ENCODE results near the gene CELF2.

CELF2 gene

DNA sequence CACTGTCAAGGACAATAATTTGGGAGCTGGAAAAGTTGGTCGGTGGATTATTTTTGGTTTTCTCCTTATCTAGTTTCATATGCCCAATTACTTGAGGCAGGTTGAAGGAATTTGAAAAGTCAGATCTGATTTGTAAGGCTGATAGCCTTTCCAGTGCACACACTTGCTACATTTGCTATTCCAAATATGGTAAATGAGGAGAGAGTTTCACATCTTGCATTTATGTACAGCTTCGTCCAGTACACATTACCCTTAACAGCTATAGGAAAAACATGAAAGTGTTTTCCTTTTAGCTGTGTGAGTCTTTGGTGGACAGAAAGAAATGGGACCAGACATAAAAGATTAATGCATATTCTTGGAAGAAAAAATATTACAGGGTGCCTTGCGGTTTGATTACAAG is 201.8 kb downstream of the CELF2 start:
- ChIA-PET CTCF (interaction anchor here (1.2 to 3.5 kb wide), 3 partner anchors 9 to 51 kb away, joined by 5 to 13 read pairs (median 5); no protein-coding TSS in a partner anchor), POLR2A (no interaction called here)
- DNase-seq (ENCODE audit: extremely low spot score) = no peak
- TF ChIP-seq, protein P1, sequence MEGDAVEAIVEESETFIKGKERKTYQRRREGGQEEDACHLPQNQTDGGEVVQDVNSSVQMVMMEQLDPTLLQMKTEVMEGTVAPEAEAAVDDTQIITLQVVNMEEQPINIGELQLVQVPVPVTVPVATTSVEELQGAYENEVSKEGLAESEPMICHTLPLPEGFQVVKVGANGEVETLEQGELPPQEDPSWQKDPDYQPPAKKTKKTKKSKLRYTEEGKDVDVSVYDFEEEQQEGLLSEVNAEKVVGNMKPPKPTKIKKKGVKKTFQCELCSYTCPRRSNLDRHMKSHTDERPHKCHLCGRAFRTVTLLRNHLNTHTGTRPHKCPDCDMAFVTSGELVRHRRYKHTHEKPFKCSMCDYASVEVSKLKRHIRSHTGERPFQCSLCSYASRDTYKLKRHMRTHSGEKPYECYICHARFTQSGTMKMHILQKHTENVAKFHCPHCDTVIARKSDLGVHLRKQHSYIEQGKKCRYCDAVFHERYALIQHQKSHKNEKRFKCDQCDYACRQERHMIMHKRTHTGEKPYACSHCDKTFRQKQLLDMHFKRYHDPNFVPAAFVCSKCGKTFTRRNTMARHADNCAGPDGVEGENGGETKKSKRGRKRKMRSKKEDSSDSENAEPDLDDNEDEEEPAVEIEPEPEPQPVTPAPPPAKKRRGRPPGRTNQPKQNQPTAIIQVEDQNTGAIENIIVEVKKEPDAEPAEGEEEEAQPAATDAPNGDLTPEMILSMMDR (IDR thresholded peaks at IDR 0.05; ENCODE audit: control extremely low read depth, extremely low read depth, low read depth, missing control alignments) = no peak

DNA sequence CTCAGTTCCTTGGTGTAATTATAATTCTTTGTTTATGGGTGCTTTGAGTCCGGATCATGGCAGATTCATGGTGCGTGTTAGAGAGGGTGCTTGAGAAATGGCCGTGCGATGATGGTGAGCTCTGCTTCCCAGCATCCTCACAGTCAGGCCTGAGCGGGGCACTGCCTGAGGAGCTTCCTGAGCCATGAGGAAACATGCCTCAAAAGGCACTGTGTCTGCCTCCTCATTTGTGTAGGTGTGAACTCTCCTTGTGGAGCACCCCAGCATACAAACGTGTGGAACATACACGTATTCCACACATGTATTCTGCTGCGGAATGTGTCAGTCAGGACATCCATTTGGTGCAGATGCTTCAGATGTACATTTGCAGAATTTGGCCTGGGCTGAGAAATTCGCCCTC is 205.4 kb downstream of the CELF2 start:
- TF ChIP-seq, protein P1 (IDR thresholded peaks at IDR 0.05; ENCODE audit: control extremely low read depth, extremely low read depth, low read depth, missing control alignments) = no peak
- ChIA-PET CTCF (interaction anchor here (1.6 kb wide), 1 partner anchor 9 kb away, joined by 5 read pairs; no protein-coding TSS in a partner anchor), POLR2A (interaction anchor here (1.0 kb wide), 1 partner anchor 9 kb away, joined by 3 read pairs; no protein-coding TSS in a partner anchor)
- no peak for DNase-seq (ENCODE audit: extremely low spot score)

DNA sequence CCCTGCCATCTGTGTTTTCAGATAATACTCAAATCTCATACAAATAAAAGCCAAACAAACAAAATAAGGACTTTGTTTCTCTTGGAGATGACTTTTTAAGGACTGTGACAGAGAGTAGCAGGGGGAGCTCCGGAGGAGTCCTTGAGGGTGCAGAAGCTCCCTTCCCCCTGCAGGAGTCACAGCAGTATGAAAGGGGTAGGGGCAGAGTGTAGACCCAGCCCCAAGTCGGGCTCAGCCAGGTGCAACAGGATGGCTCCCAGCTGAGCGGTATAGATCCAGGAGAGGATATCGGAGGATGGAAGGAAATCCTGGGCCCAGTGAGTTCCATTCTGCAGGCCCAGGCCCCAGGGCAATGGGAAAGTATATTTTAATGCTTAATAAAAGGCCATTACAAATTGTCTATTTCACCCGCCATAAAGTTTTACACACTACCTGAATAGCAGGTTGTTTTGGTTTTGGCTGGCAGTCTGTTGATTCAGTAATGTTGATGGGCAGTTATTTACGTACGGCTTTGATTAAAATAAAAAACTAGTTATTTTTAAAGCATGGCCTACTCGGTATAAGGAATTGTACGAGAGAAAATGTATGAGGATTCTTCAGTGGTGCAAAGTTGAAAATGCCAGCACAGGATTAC is 206.0 kb downstream of the CELF2 start:
- TF ChIP-seq, protein P1 (IDR thresholded peaks at IDR 0.05; ENCODE audit: control extremely low read depth, extremely low read depth, low read depth, missing control alignments) = no peak
- CTCF ChIA-PET = interaction anchor here (1.3 to 1.6 kb wide), 2 partner anchors 10 to 47 kb away, joined by 3 to 5 read pairs; no protein-coding TSS in a partner anchor
- POLR2A ChIA-PET = interaction anchor here (1.0 kb wide), 1 partner anchor 10 kb away, joined by 3 read pairs; no protein-coding TSS in a partner anchor
- DNase-seq (ENCODE audit: extremely low spot score) = no peak

DNA sequence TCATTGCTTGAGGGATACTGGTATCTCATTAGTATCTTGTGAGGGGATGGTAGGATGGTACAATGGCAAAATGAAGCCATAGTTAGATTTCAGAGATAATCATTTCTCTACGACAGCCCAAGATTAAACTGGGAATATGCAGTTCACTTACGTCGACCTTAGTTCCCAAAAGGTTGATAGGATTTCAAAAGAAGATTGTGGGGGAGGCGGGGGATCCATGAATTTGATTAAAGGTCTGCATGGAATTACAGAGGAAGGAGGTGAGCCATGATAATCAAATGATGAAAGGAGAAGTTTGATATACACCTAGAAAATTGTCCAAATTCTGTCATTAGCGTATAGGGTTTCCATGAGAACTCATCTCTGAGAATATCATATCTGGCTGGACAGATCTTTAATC is 206.6 kb downstream of the CELF2 start:
- ChIA-PET CTCF (interaction anchor here (1.3 kb wide), 1 partner anchor 46 kb away, joined by 3 read pairs; no protein-coding TSS in a partner anchor), POLR2A (no interaction called here)
- no peak for DNase-seq (ENCODE audit: extremely low spot score)
- TF ChIP-seq, protein P1 (IDR thresholded peaks at IDR 0.05; ENCODE audit: control extremely low read depth, extremely low read depth, low read depth, missing control alignments) = no peak

DNA sequence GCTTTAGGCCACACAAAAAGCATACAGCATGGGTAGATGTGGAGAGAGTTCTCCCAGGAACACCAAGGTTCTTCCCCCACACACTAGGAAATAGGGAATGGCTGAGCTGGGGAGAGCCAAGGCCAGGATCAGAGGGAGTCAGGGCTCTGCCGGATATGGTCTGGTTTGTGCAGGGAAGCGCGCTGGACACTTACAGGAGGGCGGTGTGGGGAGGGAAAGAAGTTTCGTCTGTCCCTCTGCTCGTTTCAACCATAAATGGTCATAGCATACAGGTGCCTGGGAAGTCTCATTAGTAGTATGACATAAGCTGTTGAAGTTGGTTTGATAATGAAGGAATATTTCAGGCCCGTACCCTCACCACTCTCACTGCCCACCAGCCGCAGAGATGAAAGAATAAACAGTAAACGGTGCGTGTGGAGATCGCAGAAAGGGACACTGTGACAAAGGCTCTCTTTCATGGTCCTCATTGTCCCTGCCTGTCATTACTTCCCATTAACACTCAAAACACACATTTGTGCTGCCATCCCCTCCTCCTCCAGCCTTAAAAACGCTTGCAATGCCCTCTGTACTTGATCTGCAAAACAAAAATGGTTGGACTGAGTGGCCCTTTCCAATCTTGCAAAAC is 207.2 kb downstream of the CELF2 start:
- no peak for DNase-seq (ENCODE audit: extremely low spot score)
- POLR2A ChIA-PET = no interaction called here
- TF ChIP-seq, protein P1 (IDR thresholded peaks at IDR 0.05; ENCODE audit: control extremely low read depth, extremely low read depth, low read depth, missing control alignments) = no peak
- CTCF ChIA-PET = interaction anchor here (1.0 to 4.3 kb wide), 6 partner anchors 14 to 46 kb away, joined by 3 to 25 read pairs (median 3); no protein-coding TSS in a partner anchor

DNA sequence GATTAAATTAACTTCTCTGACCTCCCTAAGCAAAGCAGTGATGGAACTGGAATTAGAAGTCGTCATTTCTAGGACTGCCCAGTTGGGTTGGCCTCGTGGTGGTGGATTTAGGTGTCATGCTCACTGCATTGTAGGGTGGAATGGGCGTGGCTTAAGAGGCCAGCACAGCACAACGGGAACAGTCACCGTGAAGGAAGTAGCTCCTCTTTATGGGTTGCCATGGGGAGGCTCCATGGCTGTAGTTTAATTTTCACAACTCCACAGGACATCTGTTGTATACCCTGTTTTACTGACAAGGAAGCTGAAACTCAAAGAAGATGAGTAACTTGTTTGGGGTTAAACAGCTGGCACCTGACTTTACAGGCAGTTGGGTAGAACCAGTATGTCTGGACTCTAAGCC is 208.3 kb downstream of the CELF2 start:
- TF ChIP-seq, protein P1 (IDR thresholded peaks at IDR 0.05; ENCODE audit: control extremely low read depth, extremely low read depth, low read depth, missing control alignments) = no peak
- DNase-seq (ENCODE audit: extremely low spot score) = no peak
- ChIA-PET CTCF (interaction anchor here (0.8 to 4.3 kb wide), 15 partner anchors 9 to 61 kb away, joined by 3 to 25 read pairs (median 3); no protein-coding TSS in a partner anchor), POLR2A (interaction anchor here (1.1 to 1.9 kb wide), 2 partner anchors 16 kb away, joined by 5 to 6 read pairs; no protein-coding TSS in a partner anchor)

Measured in GM10248 (cell line).